HG03095 (cell line): ENCODE measurements around the gene FGF1.

Source experiments
- ATAC-seq: cut with Tn5 transposase; IDR thresholded peaks from one replicate; pipeline ENCODE4 v1.9.1; 2021; ENCODE audit warnings: moderate library complexity; ENCODE audit not compliant: unreplicated experiment

Gene FGF1

DNA sequence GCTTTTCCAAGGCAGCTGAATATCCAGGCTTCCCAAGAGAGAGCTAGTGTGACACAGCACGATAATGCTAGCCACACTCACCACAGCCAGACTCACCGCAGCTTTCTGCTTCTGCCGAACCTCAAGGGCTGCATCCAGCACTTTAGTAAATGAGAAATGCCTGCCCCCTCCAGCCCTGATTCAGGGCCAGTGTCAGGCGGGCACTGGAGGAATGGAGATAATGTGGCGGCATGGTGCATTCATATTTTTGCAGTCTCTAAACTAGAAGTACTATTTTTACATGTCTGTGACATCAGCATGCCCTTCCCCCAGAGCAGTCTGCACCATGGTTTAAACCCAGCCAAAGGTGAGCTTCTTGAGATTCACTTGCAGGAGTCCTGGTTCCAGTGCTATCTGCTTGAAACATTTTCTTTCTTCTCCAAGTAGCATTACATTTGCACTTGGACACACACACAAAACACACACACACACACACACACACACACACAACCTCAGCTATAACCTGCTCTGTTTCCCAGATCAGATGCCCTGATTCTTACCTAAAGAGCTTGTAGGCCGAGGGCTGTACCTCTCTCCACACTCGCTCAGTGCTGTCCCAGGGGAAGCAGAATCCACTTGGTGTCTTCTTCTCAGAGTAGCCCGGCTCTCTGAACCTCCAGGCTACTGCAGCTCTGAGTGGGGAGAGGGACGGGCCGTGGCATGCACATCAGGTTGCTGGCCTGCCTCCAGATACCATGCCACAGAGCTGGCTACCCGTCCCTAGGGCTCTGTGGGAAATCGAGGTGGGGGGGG lies at the start of gene FGF1:
Gene FGF1, minus strand, starts transcription at position 673 of the 792 bp plus-strand sequence. CDS start 71,963 bp downstream, outside the sequence.
- no peak for ATAC-seq

DNA sequence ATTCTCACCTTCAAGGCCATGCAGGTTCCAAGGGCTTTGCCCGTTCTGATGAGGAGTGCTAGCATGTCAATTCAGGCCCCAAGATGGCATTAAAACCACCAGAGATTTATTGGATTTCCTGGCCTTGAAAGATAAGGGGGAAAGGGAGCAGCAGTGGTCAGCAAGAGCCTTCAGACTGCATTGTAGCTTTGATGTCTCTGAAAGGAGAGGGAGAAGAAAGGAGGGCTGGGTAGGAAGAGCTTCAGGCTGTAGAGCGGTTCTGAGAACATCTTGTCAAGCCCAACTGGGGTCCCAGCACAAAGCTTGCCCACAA lies 41.8 kb upstream of the FGF1 start:
- ATAC-seq: no peak

DNA sequence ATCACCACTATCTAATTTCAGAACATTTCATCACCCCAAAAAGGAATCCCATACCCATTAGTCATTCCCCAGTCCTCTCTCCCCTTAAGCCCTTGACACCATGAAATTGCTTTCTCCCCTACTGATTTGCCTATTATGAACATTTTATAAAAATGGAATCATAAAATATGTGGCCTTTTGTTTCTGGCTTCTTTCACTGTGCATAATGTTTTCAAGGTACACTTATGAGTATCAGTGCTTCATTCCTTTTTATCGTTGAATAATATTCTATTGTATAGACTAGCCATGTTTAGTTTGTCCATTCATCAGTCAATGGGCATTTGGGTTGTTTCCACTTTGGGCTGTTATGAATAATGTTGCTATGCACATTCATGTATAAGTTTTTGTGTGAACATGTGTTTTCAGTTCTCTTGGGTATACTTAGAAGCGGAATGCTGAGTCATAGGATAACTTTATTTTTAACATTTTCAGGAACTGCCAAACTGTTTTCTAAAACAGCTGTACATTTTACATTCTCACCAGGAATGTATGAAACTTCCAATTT lies 40.4 kb upstream of the FGF1 start:
- no peak for ATAC-seq

DNA sequence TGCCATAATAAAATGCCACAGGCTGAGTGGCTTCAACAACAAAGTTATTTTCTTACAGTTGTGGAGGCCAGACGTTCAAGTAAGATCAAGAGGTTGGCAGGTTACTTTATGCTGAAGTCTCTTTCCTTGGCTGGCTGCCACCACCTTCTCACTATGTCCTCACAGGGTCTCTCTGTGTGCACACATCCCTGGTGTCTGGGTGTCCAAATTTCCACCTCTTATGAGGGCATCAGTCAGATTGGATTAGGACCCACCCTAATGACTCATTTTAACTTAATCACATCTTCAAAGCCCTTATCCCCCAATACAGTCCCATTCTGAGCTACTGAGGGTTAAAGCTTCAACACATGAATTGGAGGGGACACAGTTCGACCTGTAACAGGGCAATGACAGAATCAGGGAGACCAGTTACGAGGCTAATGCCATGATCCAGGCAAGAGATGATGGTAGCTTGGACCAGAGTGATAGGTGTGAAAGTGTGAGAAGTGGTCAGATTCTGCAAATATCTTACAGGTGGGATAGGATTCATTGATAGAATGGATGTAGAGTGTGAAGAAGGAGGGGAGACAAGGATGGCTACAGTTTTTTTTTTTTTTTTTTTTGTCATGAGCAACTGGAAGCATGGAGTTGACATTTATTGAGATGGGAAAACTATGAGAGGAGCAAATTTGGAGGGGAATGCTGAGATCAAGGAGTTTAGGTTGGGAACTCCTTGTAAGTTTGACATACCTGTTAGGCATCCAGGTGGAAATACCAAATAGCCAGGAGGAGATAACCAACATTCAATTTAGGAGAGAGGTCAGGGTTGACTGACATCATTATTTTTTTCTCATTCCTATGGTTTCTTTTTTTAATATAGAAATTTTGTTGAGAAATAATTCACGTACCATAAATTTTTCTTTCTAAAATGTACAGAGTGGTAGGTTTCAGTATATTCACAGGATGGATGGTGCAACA lies 39.6 kb upstream of the FGF1 start:
- ATAC-seq: no peak

DNA sequence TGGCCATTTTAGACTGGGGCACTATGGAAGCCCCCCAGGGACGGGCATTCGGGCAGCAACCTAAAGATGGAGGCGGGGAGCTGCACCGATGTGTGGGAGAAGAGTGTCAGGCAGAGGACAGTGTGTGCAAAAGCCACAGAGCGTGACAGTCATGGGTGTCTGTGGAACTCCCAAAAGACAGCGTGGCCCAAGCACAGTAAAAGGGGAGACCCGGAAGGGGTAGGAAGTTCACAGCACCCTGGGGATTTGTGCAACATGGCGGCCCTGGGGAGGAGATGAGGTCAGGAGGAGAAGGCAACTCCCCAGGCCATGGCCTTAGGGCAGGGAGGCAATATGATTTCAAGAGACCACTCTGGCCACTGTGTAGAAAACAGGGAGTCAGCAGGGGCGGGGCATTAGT lies 38.9 kb upstream of the FGF1 start:
- ATAC-seq: no peak

DNA sequence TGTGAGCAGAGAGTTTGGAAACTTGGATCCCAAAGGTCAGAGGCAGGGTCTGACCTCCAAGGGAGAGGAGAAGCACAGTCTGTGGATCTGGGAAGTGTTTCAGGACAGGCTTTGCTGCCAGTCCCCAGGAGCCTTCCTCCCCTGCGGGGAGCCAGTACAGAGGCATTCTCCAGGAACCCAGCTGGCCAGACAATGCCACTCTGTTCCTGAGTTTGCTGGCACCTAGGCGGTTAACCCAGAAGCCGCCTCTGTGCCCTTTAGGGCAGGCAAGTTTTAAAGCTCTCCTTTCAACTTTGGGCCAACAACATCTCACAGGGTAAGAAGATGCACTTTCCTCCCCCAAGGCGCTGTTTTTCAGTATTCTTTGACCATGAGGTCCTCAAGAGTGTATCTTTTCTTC lies 37.0 kb upstream of the FGF1 start:
- no peak for ATAC-seq

DNA sequence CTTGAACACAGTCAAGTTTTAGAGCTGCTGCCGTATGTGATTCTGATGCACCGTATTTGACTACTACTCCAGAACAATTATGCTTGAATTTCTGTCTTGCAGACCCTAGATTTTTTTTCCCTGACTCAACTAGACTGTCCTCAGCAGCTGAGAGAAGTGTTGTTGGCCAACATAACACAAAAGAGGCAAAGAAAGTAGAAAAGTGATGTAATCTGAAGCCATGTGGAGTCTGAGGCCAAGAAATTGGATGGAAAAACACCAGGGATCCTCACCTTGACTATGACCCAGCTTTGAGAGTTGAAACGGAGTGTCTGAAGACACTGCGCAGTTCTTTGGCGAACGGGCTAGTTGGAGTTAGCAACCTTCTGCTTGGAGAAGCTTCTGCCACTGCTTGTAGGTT lies 36.3 kb upstream of the FGF1 start:
- ATAC-seq: no peak

DNA sequence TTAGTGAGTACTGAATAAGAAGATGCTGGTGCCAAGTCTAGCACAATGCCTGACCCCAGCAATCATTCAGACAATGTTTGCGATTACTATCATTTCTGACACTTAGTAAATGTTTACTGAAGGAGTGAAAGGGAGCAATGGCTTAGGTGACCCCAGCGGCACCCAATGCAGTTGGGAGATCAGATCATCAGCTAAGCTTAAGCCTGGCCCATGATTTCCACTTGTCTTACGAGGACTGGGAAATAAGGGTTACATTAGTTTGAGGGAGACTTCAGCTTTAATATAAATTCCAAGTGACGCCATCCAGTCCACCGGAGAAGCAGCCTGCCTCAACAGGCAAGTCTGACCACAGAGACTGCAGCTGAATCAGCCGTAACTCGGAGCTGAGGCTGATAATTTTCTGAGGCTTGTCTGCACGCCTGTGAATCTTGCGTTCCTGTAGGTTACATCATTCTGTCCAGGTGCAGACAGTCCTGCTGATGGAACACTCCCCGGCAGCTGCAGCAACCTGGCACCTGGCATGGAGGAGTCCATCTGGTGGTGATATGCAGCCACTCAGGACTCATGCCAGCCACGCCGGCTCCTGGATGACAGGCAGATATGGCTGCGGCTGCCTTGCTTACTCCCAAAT lies 34.9 kb upstream of the FGF1 start:
- ATAC-seq: no peak

DNA sequence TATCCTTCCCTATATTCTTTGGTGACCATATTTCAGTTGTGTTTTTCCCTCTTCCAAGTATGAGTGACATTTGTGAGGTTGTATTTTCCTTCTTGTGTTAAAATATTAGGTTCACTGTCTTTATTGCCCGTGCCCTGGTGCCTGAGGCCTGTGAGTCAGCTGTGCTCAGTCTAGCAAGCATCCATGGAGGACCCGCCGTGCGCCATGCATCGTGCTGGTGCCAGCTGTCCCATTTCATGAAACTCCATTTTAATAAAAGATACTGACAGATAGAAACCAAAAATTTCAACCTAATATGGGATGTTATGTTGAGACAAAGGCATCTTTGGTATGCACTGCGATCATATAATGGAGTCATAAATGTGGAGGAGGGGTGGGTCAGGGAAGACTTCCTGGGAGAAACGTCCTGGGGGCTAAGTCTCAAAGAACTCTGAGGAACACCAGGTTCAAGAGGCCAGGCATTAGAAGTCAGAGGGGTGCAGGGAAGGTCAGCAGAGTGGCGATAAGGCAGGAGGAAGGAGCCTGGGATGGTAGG lies 34.0 kb upstream of the FGF1 start:
- no peak for ATAC-seq

DNA sequence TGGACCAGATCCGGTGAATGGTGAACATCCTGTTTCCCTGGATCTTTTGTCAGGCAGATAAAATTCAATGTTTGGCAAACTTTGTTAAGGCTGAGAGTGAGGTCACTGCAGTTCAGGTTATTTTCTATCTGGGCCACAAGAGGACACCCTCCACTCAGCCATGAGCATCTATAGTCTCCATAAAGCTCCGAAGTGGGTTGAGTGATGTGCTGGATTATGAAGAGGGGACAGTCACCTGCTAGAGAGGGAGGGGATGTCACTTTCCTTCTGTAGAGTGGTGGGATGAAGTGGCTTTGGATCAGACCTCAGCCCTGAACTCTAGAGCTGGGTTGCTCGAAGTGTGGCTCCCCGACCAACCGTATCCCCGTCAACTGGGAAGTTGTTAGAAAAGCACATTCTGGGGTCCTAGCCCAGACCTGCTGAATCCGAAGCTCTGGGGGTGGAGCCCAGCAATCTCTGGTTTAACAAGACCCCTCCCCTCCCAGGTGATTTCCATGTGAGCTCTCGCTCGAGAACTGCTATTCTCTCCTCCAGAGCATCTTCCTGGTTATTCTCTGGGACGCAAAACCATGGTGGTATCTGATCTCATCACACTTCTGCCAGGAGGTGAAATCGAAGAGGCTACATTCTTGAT lies 31.8 kb upstream of the FGF1 start:
- ATAC-seq: no peak

DNA sequence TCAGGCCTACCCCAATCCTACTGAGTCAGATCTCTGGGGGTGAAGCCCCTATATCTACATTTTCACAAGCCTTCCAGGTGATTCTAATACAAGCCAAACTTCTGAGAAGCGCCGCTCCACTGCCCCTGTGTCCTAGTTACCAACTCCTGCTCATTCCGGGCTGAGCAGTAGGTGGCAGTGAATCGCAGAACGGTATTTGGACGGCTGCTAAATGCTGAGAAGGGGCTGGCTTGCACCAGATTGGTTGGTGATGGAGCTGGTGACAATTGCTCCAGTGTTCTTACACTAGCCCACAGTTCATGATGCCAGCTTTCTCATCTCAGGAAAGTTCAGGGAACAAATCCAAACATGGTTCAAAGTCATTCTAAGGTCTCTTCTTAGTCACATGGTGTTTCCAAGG lies 31.1 kb upstream of the FGF1 start:
- no peak for ATAC-seq

DNA sequence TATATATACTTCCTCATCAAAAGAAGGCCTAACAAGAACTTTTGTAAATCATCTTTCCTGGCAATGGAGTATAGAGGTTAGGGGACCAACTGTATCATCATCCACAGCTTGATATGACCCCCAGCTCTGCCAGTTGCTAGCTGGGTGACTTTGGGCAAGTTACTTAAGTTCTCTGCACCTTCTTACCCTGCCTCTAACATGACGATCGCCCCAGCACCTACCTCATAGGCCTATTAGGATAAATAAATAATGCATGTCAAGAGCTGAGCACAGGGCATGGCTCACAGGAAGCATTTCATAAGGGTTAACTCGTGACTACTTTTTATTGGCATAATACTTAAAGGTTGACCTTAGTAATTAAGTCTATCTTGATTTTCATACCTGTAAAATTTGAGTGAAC lies 29.4 kb upstream of the FGF1 start:
- no peak for ATAC-seq

DNA sequence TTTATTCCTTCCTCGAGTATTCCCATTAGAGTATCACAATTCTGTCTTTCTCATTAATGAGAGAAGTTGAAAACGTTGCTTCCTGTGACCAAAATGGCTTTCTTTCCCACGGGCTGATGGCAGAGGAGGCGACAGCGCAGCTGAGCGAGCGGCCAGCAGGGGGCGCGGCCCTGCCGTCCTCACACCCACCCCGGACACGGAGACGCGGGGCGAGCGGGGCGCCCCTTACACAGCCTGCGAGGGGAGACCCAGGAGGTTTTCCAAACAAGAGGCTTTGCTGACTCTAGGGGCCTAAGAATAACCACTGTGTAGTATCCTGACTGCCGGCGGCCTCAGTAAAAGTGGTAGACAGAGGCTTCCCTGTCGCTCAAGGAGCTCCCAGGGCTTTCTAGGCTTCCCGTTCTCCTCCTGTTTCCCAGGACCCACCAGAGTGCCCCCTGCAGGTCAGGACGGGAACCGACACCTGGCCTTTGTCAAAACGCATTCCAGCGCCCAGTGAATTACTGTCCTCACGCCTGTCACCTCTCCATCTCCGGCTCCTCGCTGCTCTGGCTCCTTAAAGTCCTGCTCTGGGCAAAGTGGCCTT lies 27.3 kb upstream of the FGF1 start:
- ATAC-seq: peak; percentile 99

DNA sequence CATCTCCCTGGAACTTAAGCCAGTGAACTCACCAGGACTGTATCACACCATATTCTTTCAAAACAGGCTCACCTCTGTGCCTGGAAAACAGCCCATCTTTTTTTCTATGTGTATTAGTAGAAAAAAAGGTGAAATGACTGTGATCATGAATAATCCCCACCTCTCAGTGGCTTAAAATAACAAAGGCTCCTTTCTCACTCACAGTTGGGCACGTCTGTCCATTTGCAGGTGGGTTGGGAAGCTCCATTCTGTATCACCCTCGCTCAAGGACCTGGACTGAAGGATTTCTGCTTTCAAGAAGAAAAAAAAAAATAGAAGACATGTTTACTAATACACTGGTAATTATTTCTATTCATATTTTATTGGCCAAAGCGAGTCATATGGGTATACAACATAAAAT lies 17.3 kb upstream of the FGF1 start:
- ATAC-seq: no peak

DNA sequence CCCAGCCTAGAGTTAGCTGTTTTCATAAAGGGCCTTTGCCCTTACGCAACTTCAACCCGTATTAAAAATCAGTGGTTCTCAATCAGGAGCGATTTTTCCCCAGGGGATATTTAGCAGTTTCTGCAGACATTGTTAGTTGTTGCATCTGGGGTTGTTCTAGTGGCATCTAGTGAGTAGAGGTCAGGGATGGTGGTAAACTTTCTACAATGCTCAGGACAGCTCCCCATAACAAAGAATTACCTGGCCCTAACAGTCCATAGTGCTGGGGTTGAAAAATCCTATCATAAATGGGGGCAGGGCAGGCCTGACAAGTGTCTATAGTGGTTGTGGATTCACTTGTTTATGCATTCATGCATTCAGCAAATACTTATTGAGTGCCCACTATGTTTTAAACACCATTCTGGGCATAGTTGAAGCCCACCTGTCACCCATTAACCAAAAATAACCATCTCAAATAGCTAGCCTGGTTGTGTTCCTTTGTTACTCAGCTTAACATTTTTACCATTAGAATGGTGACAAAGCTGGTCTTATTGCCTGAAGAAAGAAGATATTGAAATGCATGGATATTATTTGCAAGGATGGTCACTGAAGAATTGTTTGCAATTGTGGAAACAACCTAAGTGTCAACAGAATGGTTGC lies 15.9 kb upstream of the FGF1 start:
- no peak for ATAC-seq

DNA sequence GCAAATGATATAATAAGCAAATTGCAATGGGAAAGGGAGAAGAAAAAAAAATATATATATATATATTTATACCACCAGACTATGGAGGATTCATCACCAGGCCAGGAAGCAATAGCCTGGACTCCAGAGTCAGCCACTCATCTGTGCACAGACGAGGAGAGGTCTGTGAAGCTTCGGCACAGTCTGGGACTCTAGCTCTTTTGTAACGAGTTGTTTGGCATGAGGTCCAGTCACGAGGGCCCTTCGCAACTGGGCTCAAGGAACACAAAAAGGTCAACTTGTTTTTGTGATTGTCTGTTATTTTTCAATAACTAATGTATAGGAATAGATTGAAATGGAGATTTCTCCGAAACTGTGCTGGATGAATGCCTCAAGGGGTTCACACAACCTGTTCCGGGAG lies 14.7 kb upstream of the FGF1 start:
- ATAC-seq: no peak

DNA sequence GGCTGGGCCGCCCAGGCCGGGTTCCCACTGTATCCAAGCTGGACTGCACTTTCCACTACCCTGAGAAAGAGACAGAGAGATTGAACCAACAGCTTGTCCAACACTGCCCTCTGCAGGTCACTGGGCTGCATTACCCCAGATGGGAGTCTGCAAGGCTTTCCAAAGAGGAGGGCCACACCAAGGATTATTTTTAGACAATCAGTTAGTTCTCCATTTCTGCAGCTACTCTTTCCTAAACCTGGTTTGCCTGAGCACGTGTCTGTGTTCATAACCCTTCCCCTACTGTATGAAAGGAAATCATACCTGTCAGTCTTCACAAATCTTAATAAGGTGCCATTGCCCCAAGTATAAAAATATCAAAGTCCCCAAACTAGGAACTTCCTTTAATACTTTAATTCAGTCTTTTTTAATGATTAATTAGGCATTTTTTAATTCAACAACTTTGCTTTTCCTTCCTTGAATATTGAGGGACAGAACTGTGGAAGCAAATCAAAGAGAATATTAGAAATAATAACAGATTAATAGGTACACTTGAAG lies 13.4 kb upstream of the FGF1 start:
- ATAC-seq: peak; percentile 74

DNA sequence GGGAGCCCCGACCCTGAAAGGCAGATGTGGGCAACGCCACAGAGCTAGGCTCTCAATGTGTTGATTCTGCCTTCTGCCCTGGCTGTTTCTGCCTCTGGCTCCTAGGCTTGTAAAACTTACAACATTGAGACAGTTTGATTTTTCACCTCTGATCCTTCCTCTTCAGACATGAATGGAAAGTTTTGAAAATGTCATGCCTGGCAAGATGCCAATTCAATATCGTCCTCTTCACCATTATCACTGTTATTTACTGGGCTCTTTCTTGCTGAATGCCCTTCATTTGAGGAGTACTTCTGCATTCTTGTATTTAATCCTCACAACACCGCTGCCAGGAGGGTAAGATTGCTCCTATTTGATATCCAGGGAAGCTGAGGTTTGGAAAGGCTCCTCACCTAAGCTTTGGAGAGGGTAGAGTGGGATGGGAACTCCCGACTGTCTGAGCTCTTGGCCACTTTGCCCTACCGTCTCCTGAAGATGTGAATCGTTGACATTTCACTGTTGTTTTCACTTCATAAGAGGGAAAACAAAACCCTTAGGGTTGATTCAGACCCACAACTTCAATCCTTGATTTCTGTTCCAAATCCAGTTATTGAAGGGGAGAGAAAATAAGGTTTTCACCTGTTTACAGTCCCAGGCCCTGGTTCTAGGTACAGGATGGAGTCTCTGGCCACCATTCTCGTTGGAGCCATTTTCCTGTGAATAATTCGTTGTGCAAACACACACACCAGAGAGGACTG lies 12.7 kb upstream of the FGF1 start:
- ATAC-seq: no peak
